Activated T-cell treated with anti-CD3 and anti-CD28 coated beads, Interleukin-2, amount 50 U/mL, for 4 hours (primary cell): ENCODE results near the gene EVPL. TPM values are rescaled to one million over a fixed set of nuclear protein-coding genes. Genes with fewer than 3 reads are reported as not detected.
A peak's percentile ranks its signal among the peaks of the same experiment; 100 is the strongest.
"Not testable (repeated sequence)": the region's sequence is repeated elsewhere in the genome, so short reads cannot be mapped to it uniquely, and the experiment has no call there.

ENCODE experiments used
- ATAC-seq, 2 donors: fragments of 200-7000 bp; cut with Tn5 transposase; one replicate each; pipeline ENCODE4 v1.10.0; 2021
- DNase-seq: peaks from one replicate; pipeline ENCODE4 v3.0.0-alpha.2; 2020
- H3K27me3 Mint-ChIP-seq: one replicate; pipeline ENCODE4 v1.8.0; 2021; ENCODE audit warnings: low read depth, mixed read lengths
- H3K36me3 Mint-ChIP-seq: one replicate; pipeline ENCODE4 v1.8.0; 2022; ENCODE audit warnings: mixed read lengths; ENCODE audit not compliant: insufficient read depth
- H3K4me1 Mint-ChIP-seq: one replicate; pipeline ENCODE4 v1.8.0; 2021; ENCODE audit warnings: low read depth, mixed read lengths
- H3K4me3 Mint-ChIP-seq: one replicate; pipeline ENCODE4 v1.8.0; 2021; ENCODE audit warnings: mild to moderate bottlenecking, moderate library complexity, mixed read lengths
- H3K9me3 Mint-ChIP-seq: one replicate; pipeline ENCODE4 v1.8.0; 2021; ENCODE audit warnings: mixed read lengths
- total RNA-seq, 3 donors: library from RNA; stranded (reverse); gene quantifications; one replicate each; pipeline ENCODE4 v1.2.1, GENCODE V29; 2021

EVPL gene
- total RNA-seq, 3 donors from 2014 or later: 0.11 to 0.18 (median 0.11) TPM

- Mint-ChIP-seq H3K36me3 (peaks cover 50% of the 10 kb centered on the region), H3K9me3 (no peaks in the 10 kb centered on the region), H3K27me3 (no peaks in the 10 kb centered on the region), H3K4me3 (no peak overlapping the region), H3K4me1 (peaks cover 29% of the 10 kb centered on the region)
- DNase-seq (no peak), ATAC-seq (no peak)
Measured at GRCh38 chr17:76051561-76051960, 24.5 kb upstream of the EVPL start.

GRCh38 chr17:76050538-76051467, 23.7 kb upstream of the EVPL start:
- H3K36me3 Mint-ChIP-seq: peaks cover 46% of the 10 kb centered on the region
- no peak overlapping the region for H3K4me3 Mint-ChIP-seq
- peak; percentile 45 to 73 for ATAC-seq

GRCh38 chr17:76049836-76050537, 22.9 kb upstream of the EVPL start:
- H3K36me3 Mint-ChIP-seq: peaks cover 54% of the 10 kb centered on the region

More at GRCh38 chr17:76050538-76051467, 23.7 kb upstream of the EVPL start:
- H3K27me3 Mint-ChIP-seq: no peaks in the 10 kb centered on the region
- no peak for DNase-seq
- H3K9me3 Mint-ChIP-seq: no peaks in the 10 kb centered on the region
- H3K4me1 Mint-ChIP-seq: peaks cover 27% of the 10 kb centered on the region

GRCh38 chr17:76049239-76049638, 22.1 kb upstream of the EVPL start:
- no peaks in the 10 kb centered on the region for H3K27me3 Mint-ChIP-seq
- H3K4me3 Mint-ChIP-seq: no peak overlapping the region
- ATAC-seq: no peak
- H3K9me3 Mint-ChIP-seq: no peaks in the 10 kb centered on the region
- H3K4me1 Mint-ChIP-seq: peaks cover 27% of the 10 kb centered on the region
- H3K36me3 Mint-ChIP-seq: peaks cover 59% of the 10 kb centered on the region
- no peak for DNase-seq

More at GRCh38 chr17:76049836-76050537, 22.9 kb upstream of the EVPL start:
- Mint-ChIP-seq H3K27me3 (no peaks in the 10 kb centered on the region), H3K4me1 (peaks cover 27% of the 10 kb centered on the region), H3K9me3 (no peaks in the 10 kb centered on the region), H3K4me3 (no peak overlapping the region)
- DNase-seq: no peak
- no peak for ATAC-seq

GRCh38 chr17:76048711-76049110, 21.6 kb upstream of the EVPL start:
- H3K36me3 Mint-ChIP-seq: peaks cover 58% of the 10 kb centered on the region
- H3K4me3 Mint-ChIP-seq: no peak overlapping the region
- no peak for ATAC-seq
- no peaks in the 10 kb centered on the region for H3K9me3 Mint-ChIP-seq
- peaks cover 23% of the 10 kb centered on the region for H3K4me1 Mint-ChIP-seq
- no peaks in the 10 kb centered on the region for H3K27me3 Mint-ChIP-seq
- no peak for DNase-seq

- ATAC-seq (no peak), DNase-seq (no peak)
- peaks cover 59% of the 10 kb centered on the region for H3K36me3 Mint-ChIP-seq
- H3K27me3 Mint-ChIP-seq: no peaks in the 10 kb centered on the region
- H3K9me3 Mint-ChIP-seq: no peaks in the 10 kb centered on the region
- H3K4me3 Mint-ChIP-seq: no peak overlapping the region
- H3K4me1 Mint-ChIP-seq: peaks cover 19% of the 10 kb centered on the region
Measured at GRCh38 chr17:76048025-76048605, 21.0 kb upstream of the EVPL start.

- Mint-ChIP-seq H3K36me3 (peaks cover 57% of the 10 kb centered on the region), H3K9me3 (no peaks in the 10 kb centered on the region), H3K4me3 (no peak overlapping the region), H3K27me3 (no peaks in the 10 kb centered on the region), H3K4me1 (peaks cover 19% of the 10 kb centered on the region)
- ATAC-seq: no peak
- no peak for DNase-seq
Measured at GRCh38 chr17:76046064-76046463, 19.0 kb upstream of the EVPL start.

- H3K27me3 Mint-ChIP-seq, ATAC-seq, DNase-seq, H3K4me3 Mint-ChIP-seq, H3K9me3 Mint-ChIP-seq: not testable (repeated sequence)
- Mint-ChIP-seq H3K36me3 (peaks cover 53% of the 10 kb centered on the region), H3K4me1 (peaks cover 12% of the 10 kb centered on the region)
Measured at GRCh38 chr17:76044475-76045007, 17.4 kb upstream of the EVPL start.

GRCh38 chr17:76042868-76043267, 15.8 kb upstream of the EVPL start:
- H3K4me1 Mint-ChIP-seq, DNase-seq, ATAC-seq, H3K4me3 Mint-ChIP-seq, H3K27me3 Mint-ChIP-seq, H3K9me3 Mint-ChIP-seq: not testable (repeated sequence)
- peaks cover 52% of the 10 kb centered on the region for H3K36me3 Mint-ChIP-seq

GRCh38 chr17:76040376-76040775, 13.3 kb upstream of the EVPL start:
- no peak overlapping the region for H3K4me3 Mint-ChIP-seq
- DNase-seq: no peak
- ATAC-seq: no peak
- H3K36me3 Mint-ChIP-seq: peaks cover 47% of the 10 kb centered on the region
- peaks cover 2% of the 10 kb centered on the region for H3K4me1 Mint-ChIP-seq
- H3K27me3 Mint-ChIP-seq: no peaks in the 10 kb centered on the region
- H3K9me3 Mint-ChIP-seq: no peaks in the 10 kb centered on the region

- no peak for DNase-seq
- Mint-ChIP-seq H3K4me3 (no peak overlapping the region), H3K27me3 (no peaks in the 10 kb centered on the region), H3K36me3 (peaks cover 36% of the 10 kb centered on the region), H3K9me3 (no peaks in the 10 kb centered on the region), H3K4me1 (peaks cover 4% of the 10 kb centered on the region)
- ATAC-seq: no peak
Measured at GRCh38 chr17:76039121-76039520, 12.0 kb upstream of the EVPL start.

GRCh38 chr17:76038050-76038449, 10.9 kb upstream of the EVPL start:
- no peaks in the 10 kb centered on the region for H3K9me3 Mint-ChIP-seq
- DNase-seq (no peak), ATAC-seq (no peak)
- H3K27me3 Mint-ChIP-seq: no peaks in the 10 kb centered on the region
- H3K4me1 Mint-ChIP-seq: peaks cover 4% of the 10 kb centered on the region
- H3K36me3 Mint-ChIP-seq: peaks cover 27% of the 10 kb centered on the region
- H3K4me3 Mint-ChIP-seq: no peak overlapping the region

GRCh38 chr17:76036497-76037261, 9.6 kb upstream of the EVPL start:
- DNase-seq (no peak), ATAC-seq (no peak)
- H3K4me3 Mint-ChIP-seq: no peak overlapping the region
- H3K27me3 Mint-ChIP-seq: no peaks in the 10 kb centered on the region
- peaks cover 4% of the 10 kb centered on the region for H3K4me1 Mint-ChIP-seq
- H3K36me3 Mint-ChIP-seq: peaks cover 27% of the 10 kb centered on the region
- no peaks in the 10 kb centered on the region for H3K9me3 Mint-ChIP-seq
